ENCODE measurements around the gene WDFY4.

The WDFY4 gene

GRCh38 chr10:48693206-48693605 is 8.5 kb downstream of the WDFY4 start:
- DNase-seq, result no peak

- no peak for DNase-seq
Measured at GRCh38 chr10:48694371-48695030, 9.8 kb downstream of the WDFY4 start.

- DNase-seq, result no peak
Measured at GRCh38 chr10:48695636-48696534, 11.2 kb downstream of the WDFY4 start.

GRCh38 chr10:48696535-48696873 is 11.8 kb downstream of the WDFY4 start:
- DNase-seq, result no peak

- no peak for DNase-seq
Measured at GRCh38 chr10:48697091-48697490, 12.4 kb downstream of the WDFY4 start.

- DNase-seq, result no peak
Measured at GRCh38 chr10:48697821-48698764, 13.4 kb downstream of the WDFY4 start.

GRCh38 chr10:48699011-48699627 is 14.4 kb downstream of the WDFY4 start:
- DNase-seq, result no peak

- DNase-seq, result no peak
Measured at GRCh38 chr10:48700071-48700470, 15.4 kb downstream of the WDFY4 start.

- no peak for DNase-seq
Measured at GRCh38 chr10:48700493-48700892, 15.8 kb downstream of the WDFY4 start.

- no peak for DNase-seq
Measured at GRCh38 chr10:48701139-48701901, 16.6 kb downstream of the WDFY4 start.

- DNase-seq, result no peak
Measured at GRCh38 chr10:48701941-48702340, 17.3 kb downstream of the WDFY4 start.

- DNase-seq, result no peak
Measured at GRCh38 chr10:48703531-48704122, 19.0 kb downstream of the WDFY4 start.

GRCh38 chr10:48704156-48704555 is 19.5 kb downstream of the WDFY4 start:
- no peak for DNase-seq

- no peak for DNase-seq
Measured at GRCh38 chr10:48705401-48705938, 20.8 kb downstream of the WDFY4 start.

GRCh38 chr10:48707472-48707871 is 22.8 kb downstream of the WDFY4 start:
- no peak for DNase-seq

GRCh38 chr10:48708144-48708543 is 23.5 kb downstream of the WDFY4 start:
- DNase-seq, result no peak

- no peak for DNase-seq
Measured at GRCh38 chr10:48710647-48711275, 26.1 kb downstream of the WDFY4 start.

- DNase-seq, result no peak
Measured at GRCh38 chr10:48711830-48712229, 27.2 kb downstream of the WDFY4 start.

GRCh38 chr10:48714088-48714487 is 29.4 kb downstream of the WDFY4 start:
- DNase-seq, result no peak

GRCh38 chr10:48716416-48716815 is 31.7 kb downstream of the WDFY4 start:
- DNase-seq, result no peak

- no peak for DNase-seq
Measured at GRCh38 chr10:48720611-48721010, 35.9 kb downstream of the WDFY4 start.
